Testis (tissue), 2 donors: Measurements from ENCODE around the gene RCAN2.

Source experiments
- POLR2A ChIP-seq: fragments of 450-650 bp; IDR thresholded peaks from one replicate; pipeline ENCODE4 v1.6.1; 2017; ENCODE audit warnings: antibody characterized with exemption, mild to moderate bottlenecking, moderate library complexity
- TF ChIP-seq, protein P1 (sequence below), 3 experiments: fragments of 450-650 bp in 2 of 3; fragments of 200-600 bp in 1 of 3; sonication (generic) in 1 of 3; IDR thresholded peaks; one replicate each; pipeline ENCODE4 v1.5.1; 2016 to 2019; ENCODE audit warnings: antibody characterized with exemption in 3 of 3, mild to moderate bottlenecking in 2 of 3, moderate library complexity in 1 of 3

DNA sequence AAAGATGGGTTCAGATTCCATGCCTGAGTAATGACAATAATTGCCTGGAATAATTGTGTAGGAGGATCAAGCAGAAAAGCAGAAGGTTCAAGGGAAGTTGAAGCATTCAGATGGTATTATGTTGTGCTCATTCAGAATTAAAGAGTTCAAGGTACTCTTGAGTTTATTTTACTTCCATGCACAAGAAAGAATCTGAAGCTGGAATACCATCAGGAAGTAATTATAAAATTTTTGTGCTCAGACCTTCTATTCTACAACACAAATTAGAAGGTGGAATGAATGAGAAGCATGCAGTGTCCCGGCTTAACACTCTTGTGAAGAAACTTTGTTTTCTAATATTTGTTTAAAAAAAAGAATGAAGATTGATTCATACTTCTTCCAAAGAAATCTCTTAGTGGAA is 181.1 kb downstream of the RCAN2 start:
- TF ChIP-seq, protein P1, sequence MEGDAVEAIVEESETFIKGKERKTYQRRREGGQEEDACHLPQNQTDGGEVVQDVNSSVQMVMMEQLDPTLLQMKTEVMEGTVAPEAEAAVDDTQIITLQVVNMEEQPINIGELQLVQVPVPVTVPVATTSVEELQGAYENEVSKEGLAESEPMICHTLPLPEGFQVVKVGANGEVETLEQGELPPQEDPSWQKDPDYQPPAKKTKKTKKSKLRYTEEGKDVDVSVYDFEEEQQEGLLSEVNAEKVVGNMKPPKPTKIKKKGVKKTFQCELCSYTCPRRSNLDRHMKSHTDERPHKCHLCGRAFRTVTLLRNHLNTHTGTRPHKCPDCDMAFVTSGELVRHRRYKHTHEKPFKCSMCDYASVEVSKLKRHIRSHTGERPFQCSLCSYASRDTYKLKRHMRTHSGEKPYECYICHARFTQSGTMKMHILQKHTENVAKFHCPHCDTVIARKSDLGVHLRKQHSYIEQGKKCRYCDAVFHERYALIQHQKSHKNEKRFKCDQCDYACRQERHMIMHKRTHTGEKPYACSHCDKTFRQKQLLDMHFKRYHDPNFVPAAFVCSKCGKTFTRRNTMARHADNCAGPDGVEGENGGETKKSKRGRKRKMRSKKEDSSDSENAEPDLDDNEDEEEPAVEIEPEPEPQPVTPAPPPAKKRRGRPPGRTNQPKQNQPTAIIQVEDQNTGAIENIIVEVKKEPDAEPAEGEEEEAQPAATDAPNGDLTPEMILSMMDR (IDR thresholded peaks at IDR 0.05): no peak
- no peak for TF ChIP-seq POLR2A
